Right kidney (tissue), 1 donor: ENCODE data around the gene PTPN3.

Experiments used
- DNase-seq: peaks from one replicate; pipeline ENCODE4 v3.0.0-alpha.2; 2016

PTPN3 gene

DNA sequence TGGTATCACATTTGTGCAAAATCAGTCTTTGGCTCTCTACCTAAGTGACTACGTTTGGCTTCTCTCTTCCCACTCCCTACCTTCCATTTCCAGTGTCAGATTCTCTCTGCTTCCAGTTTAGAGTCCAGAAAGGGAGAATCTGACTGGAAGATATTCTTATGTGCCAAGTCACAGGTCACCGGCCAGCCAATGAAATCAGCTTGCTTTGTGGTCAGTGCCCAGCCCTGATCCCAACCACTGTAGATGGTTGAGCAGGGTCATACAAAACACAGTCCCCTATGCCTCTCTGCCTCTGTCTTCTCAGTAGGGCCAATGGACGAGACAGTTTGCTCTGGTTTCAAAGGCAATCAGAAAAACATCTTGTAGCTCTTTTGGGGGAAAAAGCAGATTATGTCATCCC is 161.7 kb downstream of the PTPN3 start:
- no peak for DNase-seq

DNA sequence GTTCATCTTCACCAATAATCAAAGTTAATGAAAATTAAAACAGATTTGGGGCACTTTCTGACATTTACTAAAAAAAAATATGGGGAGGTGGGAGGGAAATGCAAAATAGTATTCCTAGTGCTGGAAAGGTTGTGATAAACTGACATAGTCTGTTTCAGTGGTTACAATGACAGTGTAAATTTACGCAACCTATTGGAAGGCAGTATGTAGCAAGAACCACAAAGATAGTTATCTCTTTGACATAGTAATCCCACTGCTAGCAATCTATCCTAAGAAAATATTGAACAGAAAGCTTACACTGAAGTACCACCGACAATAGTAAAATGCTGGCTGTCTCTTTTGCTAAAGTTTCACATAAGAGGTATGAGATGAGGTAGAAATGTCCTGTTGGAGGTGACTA is 162.2 kb downstream of the PTPN3 start:
- DNase-seq = no peak

DNA sequence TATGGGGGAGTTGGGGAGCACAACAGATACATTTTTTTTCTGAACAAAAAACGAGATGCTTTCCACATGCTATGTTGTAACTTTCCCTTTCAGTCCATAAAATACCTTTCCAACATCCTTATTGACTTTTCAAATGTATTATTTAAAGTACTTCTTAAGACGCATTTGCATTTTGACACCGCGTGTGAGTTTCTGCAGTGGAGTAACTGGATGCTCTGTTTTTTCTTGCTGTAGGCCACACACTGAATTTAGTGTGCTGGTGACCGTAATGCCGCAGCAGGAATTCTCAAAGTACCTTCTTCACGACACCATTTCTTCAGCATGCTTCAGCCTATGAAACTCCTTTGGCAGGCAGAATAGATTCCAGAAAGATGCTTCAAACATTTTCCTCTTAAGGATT is 163.0 kb downstream of the PTPN3 start:
- DNase-seq = no peak

DNA sequence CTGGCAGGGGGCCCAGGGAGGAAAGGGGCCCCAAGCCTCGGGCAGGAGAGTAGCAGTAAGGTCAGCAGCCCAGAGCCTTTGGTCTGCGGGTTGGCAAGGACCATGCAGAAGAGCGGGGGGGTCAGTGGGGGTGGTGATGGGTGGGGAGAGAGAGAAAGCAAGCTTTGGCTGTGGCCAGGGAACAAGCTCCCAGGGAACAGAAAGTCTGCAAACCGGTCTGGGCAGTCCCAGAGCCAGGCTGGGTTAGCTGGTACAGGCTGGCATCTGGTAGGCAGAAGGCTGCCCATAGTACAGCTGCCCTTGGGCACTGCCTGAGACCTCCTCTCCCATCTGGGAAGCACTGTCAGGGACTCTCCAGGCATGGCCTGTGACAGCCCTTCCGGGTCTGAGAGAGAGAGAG is 166.8 kb downstream of the PTPN3 start:
- no peak for DNase-seq

DNA sequence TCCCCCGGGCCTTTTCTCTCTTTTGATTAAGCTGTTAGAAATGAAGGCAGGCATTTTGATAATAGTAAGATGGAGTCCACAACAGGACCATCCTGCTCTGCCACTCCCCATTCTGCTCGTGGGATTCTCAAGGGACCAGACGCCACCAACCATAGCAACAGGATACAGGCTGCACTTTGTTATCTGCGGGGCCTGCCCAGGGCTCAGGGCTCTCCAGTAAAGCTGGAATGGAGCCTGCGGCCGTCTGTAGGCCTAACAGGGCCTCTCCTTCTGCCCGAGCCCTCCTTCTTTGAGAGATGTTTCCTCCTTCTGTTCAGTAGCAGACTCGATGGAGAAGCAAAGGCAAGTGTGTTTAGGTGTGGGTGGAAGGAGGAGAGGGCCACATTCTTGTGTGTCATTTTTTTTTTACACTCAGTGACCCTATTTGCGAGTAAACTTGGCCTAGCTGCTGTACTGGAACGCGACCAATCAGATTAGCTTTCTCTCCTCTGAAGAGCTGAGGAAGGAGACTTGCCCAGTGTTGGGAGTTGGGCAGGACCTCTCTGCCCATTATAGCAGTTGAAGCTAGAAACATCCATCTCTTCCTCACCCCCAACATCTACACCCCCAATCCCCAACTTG is 168.4 kb downstream of the PTPN3 start:
- no peak for DNase-seq

DNA sequence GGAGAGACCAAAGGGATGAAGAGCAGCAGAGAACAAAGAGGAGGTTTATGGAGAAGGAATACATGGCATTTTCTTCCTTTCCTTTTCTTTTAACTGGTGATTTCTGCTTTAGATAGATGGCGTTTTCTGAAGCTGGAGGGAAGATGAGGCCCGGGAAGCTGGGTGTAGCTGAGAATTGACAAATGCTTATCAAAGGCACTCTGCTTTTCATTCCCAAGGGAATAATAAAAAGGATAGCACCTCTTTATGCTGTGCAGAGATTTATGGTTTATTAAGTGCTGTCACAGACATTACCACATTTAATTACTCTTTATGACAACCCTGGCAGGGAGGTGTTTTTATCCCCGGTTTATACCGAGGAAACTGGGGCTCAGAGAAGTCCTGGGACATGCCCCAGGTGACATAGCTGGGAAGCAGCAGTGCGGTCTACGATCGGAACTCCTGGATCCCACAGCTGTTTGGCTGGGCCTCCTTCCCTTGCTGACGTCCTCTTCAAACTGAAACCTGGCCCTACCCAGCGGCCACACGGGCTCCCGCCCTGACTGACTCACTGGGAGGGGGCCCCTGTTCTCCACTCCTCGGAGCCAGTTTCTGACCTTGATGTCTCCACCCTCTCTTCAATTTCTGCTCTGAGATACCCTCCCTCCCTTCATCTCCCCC is 169.0 kb downstream of the PTPN3 start:
- DNase-seq = no peak
